ENCODE data around the gene HOXA4.

HOXA4 gene

DNA sequence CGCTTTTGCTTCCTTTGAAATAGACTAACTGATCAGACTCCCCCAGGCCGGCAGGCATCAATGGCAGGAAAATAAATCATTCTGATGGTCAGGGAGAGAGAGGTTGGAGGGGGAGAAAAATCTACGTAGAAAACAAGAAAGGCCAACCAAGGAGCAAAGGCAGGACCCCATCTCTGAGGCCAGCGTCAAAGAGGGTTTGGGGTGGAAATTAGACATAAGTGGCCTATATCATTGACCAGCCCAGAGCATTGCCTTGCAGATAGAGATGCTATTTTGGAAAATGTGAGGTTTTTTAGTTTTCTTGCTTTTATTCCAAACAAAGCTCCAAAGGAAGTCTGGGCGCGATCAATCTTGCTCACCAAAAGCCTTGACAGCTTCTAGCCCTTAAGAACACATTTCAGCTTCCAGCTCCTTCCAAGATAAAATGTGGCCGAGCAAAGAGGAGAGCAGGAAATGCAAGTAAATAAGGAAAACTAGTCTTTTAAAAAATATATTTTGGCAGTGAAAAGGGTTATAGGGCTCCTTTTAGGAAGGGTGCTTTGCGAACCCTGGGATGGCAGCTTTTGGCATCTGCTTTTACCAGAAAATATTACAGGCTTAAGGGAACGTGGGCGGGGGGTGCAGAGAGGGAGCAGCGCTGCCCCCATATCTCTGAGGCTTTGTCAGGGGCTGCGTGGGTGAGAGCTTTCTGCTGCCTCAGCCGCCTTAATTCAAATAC lies 26.1 kb downstream of the HOXA4 start:
- Histone ChIP-seq H3K4me1 (no peaks in the 10 kb centered on the region), H3K4me3 (ENCODE audit: low read depth, low read length) (no peak overlapping the region), H3K27me3 (peaks cover 100% of the 10 kb centered on the region)

DNA sequence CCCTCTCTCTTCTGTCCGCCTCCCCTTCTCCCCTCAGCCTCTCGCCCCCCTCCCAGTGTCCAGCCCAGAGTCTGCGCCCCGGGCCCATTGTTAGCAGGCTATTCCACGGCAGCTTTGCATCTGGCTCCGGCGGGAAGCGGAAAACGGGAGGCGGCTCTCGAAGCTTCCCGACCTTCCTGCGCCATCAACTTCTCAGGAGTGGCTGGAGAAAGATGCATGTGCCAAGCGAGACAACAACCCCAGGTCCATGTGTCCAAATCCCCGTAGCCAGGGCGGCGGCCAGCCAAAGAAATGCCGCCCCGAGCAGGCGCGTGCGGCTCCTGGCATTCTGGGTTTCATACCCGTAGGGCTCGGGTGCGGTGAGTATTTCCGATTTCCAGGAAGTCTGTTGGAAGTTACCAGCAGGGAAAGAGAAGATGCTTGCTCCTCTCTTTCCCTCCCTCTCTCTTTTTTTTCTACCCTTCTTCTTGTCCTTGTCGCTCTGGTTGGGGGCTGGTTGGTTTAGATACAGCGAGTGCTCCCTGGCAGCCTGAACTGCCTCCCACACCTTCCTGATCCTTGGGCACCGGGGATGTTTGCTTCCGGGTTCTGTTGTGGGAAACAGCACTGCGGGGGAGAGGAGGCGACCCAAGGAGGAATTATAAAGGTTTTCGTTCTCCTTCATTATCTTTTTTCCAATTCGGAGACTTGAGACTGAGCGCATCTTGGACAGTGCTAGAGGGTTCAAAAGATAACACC lies 26.9 kb downstream of the HOXA4 start:
- Histone ChIP-seq H3K36me3 (no peaks in the 10 kb centered on the region), H3K4me3 (ENCODE audit: low read depth, low read length) (no peak overlapping the region), H3K9me3 (no peaks in the 10 kb centered on the region; the same call in 1 of the 2 replicates), H3K27me3 (peaks cover 100% of the 10 kb centered on the region), H3K4me1 (no peaks in the 10 kb centered on the region)
- no peak for DNase-seq
- TF ChIP-seq, protein P1, sequence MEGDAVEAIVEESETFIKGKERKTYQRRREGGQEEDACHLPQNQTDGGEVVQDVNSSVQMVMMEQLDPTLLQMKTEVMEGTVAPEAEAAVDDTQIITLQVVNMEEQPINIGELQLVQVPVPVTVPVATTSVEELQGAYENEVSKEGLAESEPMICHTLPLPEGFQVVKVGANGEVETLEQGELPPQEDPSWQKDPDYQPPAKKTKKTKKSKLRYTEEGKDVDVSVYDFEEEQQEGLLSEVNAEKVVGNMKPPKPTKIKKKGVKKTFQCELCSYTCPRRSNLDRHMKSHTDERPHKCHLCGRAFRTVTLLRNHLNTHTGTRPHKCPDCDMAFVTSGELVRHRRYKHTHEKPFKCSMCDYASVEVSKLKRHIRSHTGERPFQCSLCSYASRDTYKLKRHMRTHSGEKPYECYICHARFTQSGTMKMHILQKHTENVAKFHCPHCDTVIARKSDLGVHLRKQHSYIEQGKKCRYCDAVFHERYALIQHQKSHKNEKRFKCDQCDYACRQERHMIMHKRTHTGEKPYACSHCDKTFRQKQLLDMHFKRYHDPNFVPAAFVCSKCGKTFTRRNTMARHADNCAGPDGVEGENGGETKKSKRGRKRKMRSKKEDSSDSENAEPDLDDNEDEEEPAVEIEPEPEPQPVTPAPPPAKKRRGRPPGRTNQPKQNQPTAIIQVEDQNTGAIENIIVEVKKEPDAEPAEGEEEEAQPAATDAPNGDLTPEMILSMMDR (IDR thresholded peaks at IDR 0.05; ENCODE audit: low read depth, low read length), result no peak

More for the DNA sequence above, 26.1 kb downstream of the HOXA4 start:
- no peak for DNase-seq
- no peaks in the 10 kb centered on the region for H3K36me3 ChIP-seq
- TF ChIP-seq, protein P1 (IDR thresholded peaks at IDR 0.05; ENCODE audit: low read depth, low read length), result no peak
- H3K9me3 ChIP-seq, result no peaks in the 10 kb centered on the region; the same call in 1 of the 2 replicates

DNA sequence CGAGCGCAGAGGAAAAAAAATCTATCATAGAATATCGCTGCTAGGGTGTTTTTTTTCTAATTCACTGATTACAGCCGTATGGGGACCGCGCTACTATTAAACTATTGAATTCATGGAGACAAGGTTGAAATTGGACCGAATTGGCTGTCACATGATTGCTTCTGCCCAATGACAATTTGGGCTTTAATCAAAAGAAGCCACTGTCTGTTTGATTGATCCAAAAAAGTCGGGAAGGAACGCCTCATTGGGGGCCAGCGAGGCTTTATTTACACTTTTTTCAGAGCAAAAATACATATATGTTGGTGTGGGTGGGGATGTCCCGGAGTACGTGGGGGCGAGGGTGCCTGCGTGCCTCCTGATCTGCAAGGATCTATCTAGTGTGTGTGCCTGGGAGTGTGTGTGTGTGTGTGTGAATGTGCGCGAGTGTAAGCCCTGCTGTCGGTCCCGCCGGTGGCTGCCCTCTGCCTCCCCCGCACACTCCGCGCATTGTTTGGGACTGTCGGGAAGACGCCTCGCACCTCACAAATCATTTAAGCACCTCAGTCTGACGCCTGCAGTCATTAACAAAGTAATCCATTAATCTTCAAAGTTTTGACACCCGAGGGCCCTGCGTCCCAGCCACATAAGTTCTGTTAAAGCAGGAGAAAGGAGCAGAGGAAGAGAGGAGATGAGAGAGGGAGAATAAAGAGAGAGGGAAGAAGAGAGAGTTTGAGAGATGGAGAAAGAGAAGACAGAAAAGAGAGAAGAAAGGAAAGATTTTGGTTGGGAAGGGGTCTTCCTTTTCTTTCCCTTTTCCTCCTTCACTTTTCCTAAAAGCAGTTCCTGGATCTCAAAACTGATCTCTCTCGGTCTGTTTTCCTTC lies 27.7 kb downstream of the HOXA4 start, which contains the start of gene HOXA2:
TSS of gene HOXA2 (minus strand) at position 103 of the 862 bp plus-strand sequence. CDS start 183 bp downstream, outside the sequence.
- no peak for DNase-seq
- H3K36me3 ChIP-seq, result no peaks in the 10 kb centered on the region
- H3K27me3 ChIP-seq, result peaks cover 100% of the 10 kb centered on the region
- no peaks in the 10 kb centered on the region; the same call in 1 of the 2 replicates for H3K9me3 ChIP-seq
- H3K4me3 ChIP-seq (ENCODE audit: low read depth, low read length), result no peak within 1 kb of the TSS
- no peaks in the 10 kb centered on the region for H3K4me1 ChIP-seq
- TF ChIP-seq, protein P1 (IDR thresholded peaks at IDR 0.05; ENCODE audit: low read depth, low read length), result no peak

DNA sequence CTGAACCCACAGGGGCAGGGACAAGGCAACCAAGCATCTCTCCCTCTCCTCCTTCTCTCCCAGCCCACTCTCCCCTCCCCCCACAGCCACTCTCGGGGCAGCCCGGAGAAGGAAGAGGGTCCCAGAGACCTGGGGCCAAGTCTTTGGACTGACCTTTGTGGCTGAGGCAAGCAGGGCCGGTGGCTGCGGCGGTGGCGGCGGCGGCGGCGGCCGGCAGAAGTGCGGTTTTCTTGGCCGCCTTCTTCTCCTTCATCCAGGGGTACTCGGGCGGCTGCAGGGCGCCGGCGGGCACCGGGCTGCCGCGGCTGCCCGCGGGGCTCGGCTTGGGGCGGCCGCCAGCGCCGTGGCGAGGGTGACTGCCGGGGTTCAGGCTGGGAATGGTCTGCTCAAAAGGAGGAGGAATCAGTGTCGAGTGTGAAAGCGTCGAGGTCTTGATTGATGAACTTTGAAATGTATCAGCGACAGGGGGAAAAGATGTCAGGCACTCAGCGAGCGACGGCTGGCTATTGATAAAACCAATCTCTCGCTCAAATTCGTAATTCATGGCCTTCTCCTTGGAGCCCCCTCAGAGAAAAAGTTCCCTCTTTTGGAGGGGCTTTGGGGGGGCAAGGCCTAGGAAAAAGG lies 28.5 kb downstream of the HOXA4 start:
- H3K27me3 ChIP-seq, result peaks cover 100% of the 10 kb centered on the region
- H3K4me3 ChIP-seq (ENCODE audit: low read depth, low read length), result no peak overlapping the region
- no peak for DNase-seq

More for the DNA sequence above, 28.5 kb downstream of the HOXA4 start:
- Histone ChIP-seq H3K36me3 (no peaks in the 10 kb centered on the region), H3K4me1 (no peaks in the 10 kb centered on the region), H3K9me3 (no peaks in the 10 kb centered on the region; the same call in 1 of the 2 replicates)
- TF ChIP-seq, protein P1 (IDR thresholded peaks at IDR 0.05; ENCODE audit: low read depth, low read length), result no peak
